Liver (tissue), 9 donors: Measurements from ENCODE around the gene PDYN. TPM values are rescaled to one million over a fixed set of nuclear protein-coding genes. Genes with fewer than 3 reads are reported as not detected.

Experiments used
- DNase-seq: peaks from one replicate; pipeline ENCODE4 v3.0.0-alpha.2; 2017; ENCODE audit warnings: low spot score
- H3K27ac ChIP-seq, 2 donors: one replicate each; pipeline ENCODE4 v1.7.0; 2013; ENCODE audit warnings: inconsistent platforms in 2 of 2, low read length in 2 of 2, control low read depth in 1 of 2, low read depth in 1 of 2, mild to moderate bottlenecking in 1 of 2
- H3K27me3 ChIP-seq, 4 donors: one replicate each; pipeline versions ENCODE4 v1.6.1 to v1.7.0; 2013; ENCODE audit warnings: low read length in 3 of 4, inconsistent platforms in 1 of 4, mild to moderate bottlenecking in 1 of 4, moderate library complexity in 1 of 4; ENCODE audit not compliant: control insufficient read depth in 4 of 4, insufficient read depth in 4 of 4
- H3K36me3 ChIP-seq, 4 donors: one replicate each; pipeline versions ENCODE4 v1.6.1 to v1.7.0; 2013; ENCODE audit warnings: low read length in 3 of 4, mild to moderate bottlenecking in 3 of 4, low read depth in 1 of 4, moderate library complexity in 1 of 4; ENCODE audit not compliant: control insufficient read depth in 4 of 4, insufficient read depth in 3 of 4
- H3K4me1 ChIP-seq, 4 donors: one replicate each; pipeline versions ENCODE4 v1.6.1 to v1.7.0; 2013; ENCODE audit warnings: low read length in 3 of 4, mild to moderate bottlenecking in 3 of 4, moderate library complexity in 1 of 4; ENCODE audit not compliant: control insufficient read depth in 4 of 4, insufficient read depth in 4 of 4
- H3K4me3 ChIP-seq, 3 donors: one replicate each; pipeline versions ENCODE4 v1.6.1 to v1.7.0; 2013; ENCODE audit warnings: low read length in 3 of 3, control low read depth in 1 of 3, low read depth in 1 of 3, mild to moderate bottlenecking in 1 of 3
- H3K9ac ChIP-seq, 2 donors: one replicate each; pipeline ENCODE4 v1.7.0; 2013; ENCODE audit warnings: low read length in 2 of 2, mild to moderate bottlenecking in 2 of 2, moderate library complexity in 2 of 2, control low read depth in 1 of 2, low read depth in 1 of 2
- H3K9me3 ChIP-seq, 4 donors: one replicate each; pipeline versions ENCODE4 v1.6.1 to v1.7.0; 2013; ENCODE audit warnings: low read length in 3 of 4; ENCODE audit not compliant: control insufficient read depth in 4 of 4
- EGR1 ChIP-seq, 2 donors: IDR thresholded peaks; 2 replicates each; pipeline ENCODE4 v1.6.1; 2016 to 2018; ENCODE audit warnings: antibody characterized with exemption in 2 of 2, low read depth in 2 of 2
- FOXA1 ChIP-seq: IDR thresholded peaks from 2 replicates; pipeline ENCODE4 v1.6.1; 2016; ENCODE audit warnings: antibody characterized with exemption
- FOXA2 ChIP-seq: IDR thresholded peaks from 2 replicates; pipeline ENCODE4 v1.6.1; 2016; ENCODE audit warnings: antibody characterized with exemption
- HNF4A ChIP-seq, 2 donors: conservative IDR thresholded peaks; 2 replicates each; pipeline ENCODE4 v1.6.1; 2016; ENCODE audit warnings: antibody characterized with exemption in 2 of 2, mild to moderate bottlenecking in 2 of 2
- HNF4G ChIP-seq: IDR thresholded peaks from 2 replicates; pipeline ENCODE4 v1.6.1; 2016; ENCODE audit warnings: antibody characterized with exemption
- JUND ChIP-seq, 2 donors: IDR thresholded peaks; 2 replicates each; pipeline ENCODE4 v1.6.1; 2016; ENCODE audit warnings: antibody characterized with exemption in 2 of 2
- MAX ChIP-seq: IDR thresholded peaks from 2 replicates; pipeline ENCODE4 v1.6.1; 2016; ENCODE audit warnings: antibody characterized with exemption
- NR2F2 ChIP-seq: IDR thresholded peaks from 2 replicates; pipeline ENCODE4 v1.6.1; 2016; ENCODE audit warnings: antibody characterized with exemption
- RAD21 ChIP-seq, 2 donors: IDR thresholded peaks; 2 replicates each; pipeline ENCODE4 v1.6.1; 2016; ENCODE audit warnings: antibody characterized with exemption in 2 of 2, mild to moderate bottlenecking in 2 of 2
- RXRA ChIP-seq, 2 donors: IDR thresholded peaks; 2 replicates each; pipeline ENCODE4 v1.6.1; 2017 to 2018; ENCODE audit warnings: antibody characterized with exemption in 2 of 2, mild to moderate bottlenecking in 1 of 2
- SP1 ChIP-seq: IDR thresholded peaks from 2 replicates; pipeline ENCODE4 v1.6.1; 2018; ENCODE audit warnings: antibody characterized with exemption, mild to moderate bottlenecking
- TAF1 ChIP-seq: conservative IDR thresholded peaks from 2 replicates; pipeline ENCODE4 v1.6.1; 2016; ENCODE audit warnings: antibody characterized with exemption, mild to moderate bottlenecking
- YY1 ChIP-seq: IDR thresholded peaks from 2 replicates; pipeline ENCODE4 v1.6.1; 2016; ENCODE audit warnings: antibody characterized with exemption, mild to moderate bottlenecking
- WGBS: extraction: QIAGEN DNeasy Blood & Tissue Kit; methylation state at CpG from one replicate; pipeline ENCODE4 v1.1.7; 2013; 5-methylcytosine and 5-hydroxymethylcytosine counted together
- polyA plus RNA-seq, 2 donors: library from polyadenylated mRNA; stranded (reverse) in 1 of 2; unstranded in 1 of 2; fragments of 200-250 nt in 1 of 2; fragments of >200 nt in 1 of 2; fragmentation: Nextera tagmentation in 1 of 2; extraction: Ambion mirVana in 1 of 2; gene quantifications; one replicate each; pipeline versions ENCODE4 v1.2.1 to v1.2.3, GENCODE V29; 2013 to 2015
- total RNA-seq, 2 donors: library from RNA; depleted of rRNA; stranded (reverse); fragments of >200 nt; gene quantifications; one replicate each; pipeline ENCODE4 v1.2.3, GENCODE V29; 2014
- TF ChIP-seq, protein P1 (sequence below): IDR thresholded peaks from 2 replicates; pipeline ENCODE4 v1.6.1; 2016; ENCODE audit warnings: antibody characterized with exemption
- TF ChIP-seq, protein P2 (sequence below): IDR thresholded peaks from 2 replicates; pipeline ENCODE4 v1.6.1; 2016; ENCODE audit warnings: antibody characterized with exemption
- TF ChIP-seq, protein P3 (sequence below): fragments of 150-350 bp; IDR thresholded peaks from 2 replicates; pipeline ENCODE4 v1.5.1; 2017; ENCODE audit warnings: improper control_type of control experiment, low read depth, low read length; ENCODE audit not compliant: missing input control
- donor health status: healthy.
- donor health status: healthy.
- donor health status: healthy.
- donor health status: healthy.
- donor health status: healthy.

Gene PDYN
- total and polyA plus RNA-seq, 4 donors, result not detected

- Histone ChIP-seq H3K4me1 (peaks cover 30 to 80% (median 66%) of the 10 kb centered on the region in 4 donors), H3K9me3 (no peaks in the 10 kb centered on the region), H3K27me3 (no peaks in the 10 kb centered on the region), H3K27ac (peak overlapping the region; percentile 43 to 82), H3K36me3 (peaks cover 0 to 4% (median 1%) of the 10 kb centered on the region in 4 donors), H3K9ac (no peak overlapping the region), H3K4me3 (no peak overlapping the region)
- DNase-seq, result no peak
- TF ChIP-seq, protein P1, sequence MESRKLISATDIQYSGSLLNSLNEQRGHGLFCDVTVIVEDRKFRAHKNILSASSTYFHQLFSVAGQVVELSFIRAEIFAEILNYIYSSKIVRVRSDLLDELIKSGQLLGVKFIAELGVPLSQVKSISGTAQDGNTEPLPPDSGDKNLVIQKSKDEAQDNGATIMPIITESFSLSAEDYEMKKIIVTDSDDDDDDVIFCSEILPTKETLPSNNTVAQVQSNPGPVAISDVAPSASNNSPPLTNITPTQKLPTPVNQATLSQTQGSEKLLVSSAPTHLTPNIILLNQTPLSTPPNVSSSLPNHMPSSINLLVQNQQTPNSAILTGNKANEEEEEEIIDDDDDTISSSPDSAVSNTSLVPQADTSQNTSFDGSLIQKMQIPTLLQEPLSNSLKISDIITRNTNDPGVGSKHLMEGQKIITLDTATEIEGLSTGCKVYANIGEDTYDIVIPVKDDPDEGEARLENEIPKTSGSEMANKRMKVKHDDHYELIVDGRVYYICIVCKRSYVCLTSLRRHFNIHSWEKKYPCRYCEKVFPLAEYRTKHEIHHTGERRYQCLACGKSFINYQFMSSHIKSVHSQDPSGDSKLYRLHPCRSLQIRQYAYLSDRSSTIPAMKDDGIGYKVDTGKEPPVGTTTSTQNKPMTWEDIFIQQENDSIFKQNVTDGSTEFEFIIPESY, result peak; percentile 56
- TF ChIP-seq FOXA2 (peak; percentile 19), RXRA (IDR thresholded peaks at IDR 0.05) (peak; percentile 86 to 90), HNF4G (no peak), NR2F2 (peak; percentile 87)
- TF ChIP-seq, protein P2, sequence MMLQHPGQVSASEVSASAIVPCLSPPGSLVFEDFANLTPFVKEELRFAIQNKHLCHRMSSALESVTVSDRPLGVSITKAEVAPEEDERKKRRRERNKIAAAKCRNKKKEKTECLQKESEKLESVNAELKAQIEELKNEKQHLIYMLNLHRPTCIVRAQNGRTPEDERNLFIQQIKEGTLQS, result no peak
- 64% methylated on average over 14 of the region's 14 CpGs for WGBS
Measured at GRCh38 chr20:1938464-1939269, 55.2 kb downstream of the PDYN start.

GRCh38 chr20:1937316-1937976 lies 56.4 kb downstream of the PDYN start:
- DNase-seq, result no peak
- peak overlapping the region in 1 of 2 donors; percentile 98 for H3K27ac ChIP-seq
- H3K4me1 ChIP-seq, result peaks cover 29 to 78% (median 64%) of the 10 kb centered on the region in 4 donors
- peaks cover 0 to 4% (median 1%) of the 10 kb centered on the region in 4 donors for H3K36me3 ChIP-seq
- H3K4me3 ChIP-seq, result no peak overlapping the region
- H3K9ac ChIP-seq, result no peak overlapping the region
- H3K9me3 ChIP-seq, result no peaks in the 10 kb centered on the region
- no peak for TF ChIP-seq NR2F2
- peak in 1 of 2 donors; percentile 23 for TF ChIP-seq RXRA (IDR thresholded peaks at IDR 0.05)
- no peak for TF ChIP-seq FOXA2
- no peak for TF ChIP-seq MAX
- TF ChIP-seq FOXA1, result no peak
- TF ChIP-seq TAF1, result no peak
- TF ChIP-seq HNF4A (conservative IDR thresholded peaks at IDR 0.05), result peak in 1 of 2 donors; percentile 5
- H3K27me3 ChIP-seq, result no peaks in the 10 kb centered on the region
- 83% methylated on average over 25 of the region's 25 CpGs for WGBS

- peak overlapping the region in 1 of 2 donors; percentile 73 for H3K9ac ChIP-seq
- H3K36me3 ChIP-seq, result peaks cover 2 to 8% (median 3%) of the 10 kb centered on the region in 4 donors
- no peak for DNase-seq
- peaks cover 24 to 69% (median 54%) of the 10 kb centered on the region in 4 donors for H3K4me1 ChIP-seq
- WGBS, result 30% methylated on average over 15 of the region's 15 CpGs
- peak overlapping the region; percentile 80 to 98 for H3K27ac ChIP-seq
- no peak overlapping the region for H3K4me3 ChIP-seq
- no peaks in the 10 kb centered on the region for H3K27me3 ChIP-seq
- TF ChIP-seq NR2F2, result no peak
- TF ChIP-seq TAF1, result no peak
- peak; percentile 37 to 39 for TF ChIP-seq JUND (IDR thresholded peaks at IDR 0.05)
- TF ChIP-seq, protein P1, result peak; percentile 45
- TF ChIP-seq YY1, result peak; percentile 73
- TF ChIP-seq MAX, result peak; percentile 69
- peak; percentile 96 for TF ChIP-seq SP1
- peak; percentile 66 for TF ChIP-seq FOXA2
- peak; percentile 76 to 93 for TF ChIP-seq RXRA (IDR thresholded peaks at IDR 0.05)
- TF ChIP-seq HNF4A (conservative IDR thresholded peaks at IDR 0.05), result peak; percentile 82 to 90
- TF ChIP-seq, protein P2, result no peak
- TF ChIP-seq RAD21 (IDR thresholded peaks at IDR 0.05), result peak; percentile 19 to 41
- TF ChIP-seq EGR1 (IDR thresholded peaks at IDR 0.05; ENCODE audit: low read depth in 2 of 2), result peak in 1 of 2 donors; percentile 52
- TF ChIP-seq, protein P3, sequence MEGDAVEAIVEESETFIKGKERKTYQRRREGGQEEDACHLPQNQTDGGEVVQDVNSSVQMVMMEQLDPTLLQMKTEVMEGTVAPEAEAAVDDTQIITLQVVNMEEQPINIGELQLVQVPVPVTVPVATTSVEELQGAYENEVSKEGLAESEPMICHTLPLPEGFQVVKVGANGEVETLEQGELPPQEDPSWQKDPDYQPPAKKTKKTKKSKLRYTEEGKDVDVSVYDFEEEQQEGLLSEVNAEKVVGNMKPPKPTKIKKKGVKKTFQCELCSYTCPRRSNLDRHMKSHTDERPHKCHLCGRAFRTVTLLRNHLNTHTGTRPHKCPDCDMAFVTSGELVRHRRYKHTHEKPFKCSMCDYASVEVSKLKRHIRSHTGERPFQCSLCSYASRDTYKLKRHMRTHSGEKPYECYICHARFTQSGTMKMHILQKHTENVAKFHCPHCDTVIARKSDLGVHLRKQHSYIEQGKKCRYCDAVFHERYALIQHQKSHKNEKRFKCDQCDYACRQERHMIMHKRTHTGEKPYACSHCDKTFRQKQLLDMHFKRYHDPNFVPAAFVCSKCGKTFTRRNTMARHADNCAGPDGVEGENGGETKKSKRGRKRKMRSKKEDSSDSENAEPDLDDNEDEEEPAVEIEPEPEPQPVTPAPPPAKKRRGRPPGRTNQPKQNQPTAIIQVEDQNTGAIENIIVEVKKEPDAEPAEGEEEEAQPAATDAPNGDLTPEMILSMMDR, result no peak
- TF ChIP-seq FOXA1, result peak; percentile 67
- peak; percentile 71 for TF ChIP-seq HNF4G
- no peaks in the 10 kb centered on the region for H3K9me3 ChIP-seq
Measured at GRCh38 chr20:1935696-1936366, 58.0 kb downstream of the PDYN start.
